GM23338 (cell line): Measurements from ENCODE around the gene TP53BP1. TPM values are rescaled to one million over a fixed set of nuclear protein-coding genes. Genes with fewer than 3 reads are reported as not detected.

ENCODE experiments used
- ATAC-seq: fragments of 200-7000 bp; cut with Tn5 transposase; 3 replicates; pipeline ENCODE4 v1.9.1; 2020
- DNase-seq: peaks from one replicate; pipeline ENCODE4 v3.0.0-alpha.2; 2015; ENCODE audit warnings: low spot score
- H2AFZ ChIP-seq: fragments of 200-600 bp; sonication (generic); 2 replicates; pipeline ENCODE4 v1.8.0; 2016; ENCODE audit warnings: antibody characterized with exemption, mild to moderate bottlenecking, moderate library complexity
- H3F3A ChIP-seq: fragments of 200-600 bp; sonication (generic); replicated peaks from 2 replicates; pipeline ENCODE4 v1.8.0; 2017; ENCODE audit warnings: antibody characterized with exemption, mixed run types, low read depth
- H3K27ac ChIP-seq: fragments of 200-600 bp; sonication (generic); 2 replicates; pipeline ENCODE4 v1.6.1; 2016; ENCODE audit warnings: low read depth
- H3K27me3 ChIP-seq: fragments of 200-600 bp; sonication (generic); 2 replicates; pipeline ENCODE4 v1.8.0; 2016; ENCODE audit warnings: mild to moderate bottlenecking, mixed run types, moderate library complexity; ENCODE audit not compliant: insufficient read depth
- H3K36me3 ChIP-seq: fragments of 200-600 bp; sonication (generic); 2 replicates; pipeline ENCODE4 v1.8.0; 2016; ENCODE audit warnings: mild to moderate bottlenecking; ENCODE audit not compliant: insufficient read depth
- H3K4me1 ChIP-seq: fragments of 200-600 bp; sonication (generic); 2 replicates; pipeline ENCODE4 v1.8.0; 2016; ENCODE audit warnings: mild to moderate bottlenecking, moderate library complexity; ENCODE audit not compliant: insufficient read depth
- H3K4me2 ChIP-seq: fragments of 200-600 bp; sonication (generic); 2 replicates; pipeline ENCODE4 v1.7.1; 2017; ENCODE audit warnings: mixed run types
- H3K4me3 ChIP-seq: fragments of 200-600 bp; sonication (generic); 2 replicates; pipeline ENCODE4 v1.6.1; 2016; ENCODE audit warnings: mixed run types
- H3K79me2 ChIP-seq: fragments of 200-600 bp; sonication (generic); replicated peaks from 2 replicates; pipeline ENCODE4 v1.8.0; 2017; ENCODE audit warnings: mild to moderate bottlenecking; ENCODE audit not compliant: insufficient read depth
- H3K9me2 ChIP-seq: fragments of 200-600 bp; sonication (generic); 2 replicates; pipeline ENCODE4 v1.8.0; 2017; ENCODE audit not compliant: insufficient read depth
- H4K20me1 ChIP-seq: fragments of 200-600 bp; sonication (generic); replicated peaks from 2 replicates; pipeline ENCODE4 v1.8.0; 2017; ENCODE audit warnings: mild to moderate bottlenecking; ENCODE audit not compliant: insufficient read depth
- H3K27ac Mint-ChIP-seq: 2 replicates; pipeline ENCODE4 v1.8.0; 2020; ENCODE audit warnings: inconsistent platforms, mild to moderate bottlenecking, moderate library complexity, mixed read lengths
- H3K27me3 Mint-ChIP-seq: 3 replicates; pipeline ENCODE4 v1.8.0; 2022; ENCODE audit warnings: low read depth, mild to moderate bottlenecking, moderate library complexity, mixed read lengths, inconsistent platforms; ENCODE audit not compliant: insufficient read depth, poor library complexity
- H3K36me3 Mint-ChIP-seq: 3 replicates; pipeline ENCODE4 v1.8.0; 2021; ENCODE audit warnings: low read depth, mild to moderate bottlenecking, inconsistent platforms, moderate library complexity, mixed read lengths
- H3K4me1 Mint-ChIP-seq: 3 replicates; pipeline ENCODE4 v1.8.0; 2020; ENCODE audit warnings: mild to moderate bottlenecking, inconsistent platforms, mixed read lengths
- H3K4me3 Mint-ChIP-seq: 3 replicates; pipeline ENCODE4 v1.8.0; 2021; ENCODE audit warnings: moderate library complexity, mild to moderate bottlenecking, inconsistent platforms, mixed read lengths
- H3K9me3 Mint-ChIP-seq: 3 replicates; pipeline ENCODE4 v1.8.0; 2020; ENCODE audit warnings: moderate library complexity, mild to moderate bottlenecking, inconsistent platforms, mixed read lengths
- CREB1 ChIP-seq: fragments of 250-450 bp; sonication (Bioruptor Pico); IDR thresholded peaks from 2 replicates; pipeline ENCODE4 v1.5.0; 2020; ENCODE audit warnings: low read depth, mild to moderate bottlenecking, moderate library complexity
- EZH2 ChIP-seq: fragments of 200-600 bp; sonication (generic); IDR thresholded peaks from one replicate; pipeline ENCODE4 v1.8.0; 2017; ENCODE audit warnings: antibody characterized with exemption, mild to moderate bottlenecking, low read depth; ENCODE audit not compliant: unreplicated experiment
- EZH2phosphoT487 ChIP-seq: fragments of 200-600 bp; sonication (generic); IDR thresholded peaks from one replicate; pipeline ENCODE4 v1.8.1; 2018; ENCODE audit warnings: antibody characterized with exemption; ENCODE audit not compliant: unreplicated experiment
- JUNB ChIP-seq: IDR thresholded peaks from one replicate; pipeline ENCODE4 v1.6.1; 2016; ENCODE audit warnings: antibody characterized with exemption; ENCODE audit not compliant: unreplicated experiment
- NANOG ChIP-seq: IDR thresholded peaks from 2 replicates; pipeline ENCODE4 v1.6.1; 2016; ENCODE audit warnings: antibody characterized with exemption, borderline replicate concordance
- POLR2AphosphoS5 ChIP-seq: IDR thresholded peaks from 2 replicates; pipeline ENCODE4 v1.6.1; 2016; ENCODE audit warnings: antibody characterized with exemption, low read depth
- STAT1 ChIP-seq: IDR thresholded peaks from one replicate; pipeline ENCODE4 v1.6.1; 2016; ENCODE audit warnings: antibody characterized with exemption; ENCODE audit not compliant: unreplicated experiment
- ZNF114 ChIP-seq: fragments of 250-450 bp; sonication (Bioruptor Pico); IDR thresholded peaks from 2 replicates; pipeline ENCODE4 v1.5.0; 2020; ENCODE audit warnings: mild to moderate bottlenecking, moderate library complexity
- ZNF331 ChIP-seq: fragments of 250-450 bp; sonication (Bioruptor Pico); IDR thresholded peaks from 2 replicates; pipeline ENCODE4 v1.5.0; 2020; ENCODE audit warnings: low read depth, mild to moderate bottlenecking, moderate library complexity
- polyA plus RNA-seq: library from polyadenylated mRNA; unstranded; fragments of >200 nt; fragmentation: Nextera tagmentation; extraction: Ambion mirVana; gene quantifications from 2 replicates; pipeline ENCODE4 v1.2.1, GENCODE V29; 2016
- total RNA-seq: library from RNA; depleted of rRNA; stranded (reverse); fragments of >200 nt; shearing (Covaris generic); gene quantifications from 2 replicates; pipeline ENCODE4 v1.2.3, GENCODE V29; 2014
- TF ChIP-seq, protein P1 (sequence below): fragments of 250-450 bp; sonication (Bioruptor Pico); IDR thresholded peaks from 2 replicates; pipeline ENCODE4 v1.5.0; 2020; ENCODE audit warnings: mild to moderate bottlenecking, moderate library complexity
- TF ChIP-seq, protein P2 (sequence below): IDR thresholded peaks from one replicate; pipeline ENCODE4 v1.6.1; 2018; ENCODE audit warnings: antibody characterized with exemption; ENCODE audit not compliant: unreplicated experiment
- TF ChIP-seq, protein P3 (sequence below), 2 experiments: fragments of 200-600 bp in 1 of 2; sonication (generic) in 1 of 2; conservative IDR thresholded peaks; 2 replicates each; pipeline versions ENCODE4 v1.5.1 to v1.6.1; 2016 to 2017; ENCODE audit warnings: antibody characterized with exemption in 2 of 2, low read depth in 2 of 2, mild to moderate bottlenecking in 2 of 2, moderate library complexity in 1 of 2
- TF ChIP-seq, protein P4 (sequence below): IDR thresholded peaks from 2 replicates; pipeline ENCODE4 v1.6.1; 2016; ENCODE audit warnings: antibody characterized with exemption

The TP53BP1 gene
- total and polyA plus RNA-seq, 2 experiments from 2014 or later: 17.7 to 81.3 TPM

DNA sequence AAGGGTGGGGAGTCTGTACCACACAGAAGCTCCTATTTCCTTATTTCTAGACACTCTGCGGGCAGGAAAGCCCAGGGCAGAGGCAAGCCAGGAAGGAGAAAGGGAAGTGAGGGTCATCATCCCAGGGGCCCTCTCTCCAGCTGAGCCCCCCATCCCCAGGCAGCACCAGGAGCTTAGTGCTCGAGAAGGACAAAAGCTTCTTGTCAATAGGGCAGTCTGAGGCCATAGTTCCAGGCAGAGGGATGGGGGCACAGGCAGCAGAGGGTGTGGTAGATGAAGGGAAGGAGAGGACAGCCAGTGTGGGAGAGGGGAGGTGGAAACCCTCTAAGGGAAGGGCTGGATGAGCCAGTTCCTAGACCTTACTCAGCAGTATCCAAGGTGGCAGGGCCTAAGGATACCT is 27.2 kb upstream of the TP53BP1 start:
- H3K27me3 Mint-ChIP-seq: peaks cover 50% of the 10 kb centered on the region
- Histone ChIP-seq H3K4me2 (no peak overlapping the region), H3K27me3 (peaks cover 46% of the 10 kb centered on the region), H4K20me1 (0 out of 2 replicates have a peak, but pooled peaks cover 2% of the 10 kb centered on the region), H3K36me3 (no peaks in the 10 kb centered on the region), H3K4me3 (no peak overlapping the region), H3K79me2 (no peaks in the 10 kb centered on the region), H3K27ac (no peak overlapping the region), H3K9me2 (no peaks in the 10 kb centered on the region), H2AFZ (no peak overlapping the region), H3K4me1 (peaks cover 25% of the 10 kb centered on the region), H3F3A (no peaks in the 10 kb centered on the region)
- TF ChIP-seq ZNF331 (CRISPR knock-in tag): no peak
- TF ChIP-seq, protein P1, sequence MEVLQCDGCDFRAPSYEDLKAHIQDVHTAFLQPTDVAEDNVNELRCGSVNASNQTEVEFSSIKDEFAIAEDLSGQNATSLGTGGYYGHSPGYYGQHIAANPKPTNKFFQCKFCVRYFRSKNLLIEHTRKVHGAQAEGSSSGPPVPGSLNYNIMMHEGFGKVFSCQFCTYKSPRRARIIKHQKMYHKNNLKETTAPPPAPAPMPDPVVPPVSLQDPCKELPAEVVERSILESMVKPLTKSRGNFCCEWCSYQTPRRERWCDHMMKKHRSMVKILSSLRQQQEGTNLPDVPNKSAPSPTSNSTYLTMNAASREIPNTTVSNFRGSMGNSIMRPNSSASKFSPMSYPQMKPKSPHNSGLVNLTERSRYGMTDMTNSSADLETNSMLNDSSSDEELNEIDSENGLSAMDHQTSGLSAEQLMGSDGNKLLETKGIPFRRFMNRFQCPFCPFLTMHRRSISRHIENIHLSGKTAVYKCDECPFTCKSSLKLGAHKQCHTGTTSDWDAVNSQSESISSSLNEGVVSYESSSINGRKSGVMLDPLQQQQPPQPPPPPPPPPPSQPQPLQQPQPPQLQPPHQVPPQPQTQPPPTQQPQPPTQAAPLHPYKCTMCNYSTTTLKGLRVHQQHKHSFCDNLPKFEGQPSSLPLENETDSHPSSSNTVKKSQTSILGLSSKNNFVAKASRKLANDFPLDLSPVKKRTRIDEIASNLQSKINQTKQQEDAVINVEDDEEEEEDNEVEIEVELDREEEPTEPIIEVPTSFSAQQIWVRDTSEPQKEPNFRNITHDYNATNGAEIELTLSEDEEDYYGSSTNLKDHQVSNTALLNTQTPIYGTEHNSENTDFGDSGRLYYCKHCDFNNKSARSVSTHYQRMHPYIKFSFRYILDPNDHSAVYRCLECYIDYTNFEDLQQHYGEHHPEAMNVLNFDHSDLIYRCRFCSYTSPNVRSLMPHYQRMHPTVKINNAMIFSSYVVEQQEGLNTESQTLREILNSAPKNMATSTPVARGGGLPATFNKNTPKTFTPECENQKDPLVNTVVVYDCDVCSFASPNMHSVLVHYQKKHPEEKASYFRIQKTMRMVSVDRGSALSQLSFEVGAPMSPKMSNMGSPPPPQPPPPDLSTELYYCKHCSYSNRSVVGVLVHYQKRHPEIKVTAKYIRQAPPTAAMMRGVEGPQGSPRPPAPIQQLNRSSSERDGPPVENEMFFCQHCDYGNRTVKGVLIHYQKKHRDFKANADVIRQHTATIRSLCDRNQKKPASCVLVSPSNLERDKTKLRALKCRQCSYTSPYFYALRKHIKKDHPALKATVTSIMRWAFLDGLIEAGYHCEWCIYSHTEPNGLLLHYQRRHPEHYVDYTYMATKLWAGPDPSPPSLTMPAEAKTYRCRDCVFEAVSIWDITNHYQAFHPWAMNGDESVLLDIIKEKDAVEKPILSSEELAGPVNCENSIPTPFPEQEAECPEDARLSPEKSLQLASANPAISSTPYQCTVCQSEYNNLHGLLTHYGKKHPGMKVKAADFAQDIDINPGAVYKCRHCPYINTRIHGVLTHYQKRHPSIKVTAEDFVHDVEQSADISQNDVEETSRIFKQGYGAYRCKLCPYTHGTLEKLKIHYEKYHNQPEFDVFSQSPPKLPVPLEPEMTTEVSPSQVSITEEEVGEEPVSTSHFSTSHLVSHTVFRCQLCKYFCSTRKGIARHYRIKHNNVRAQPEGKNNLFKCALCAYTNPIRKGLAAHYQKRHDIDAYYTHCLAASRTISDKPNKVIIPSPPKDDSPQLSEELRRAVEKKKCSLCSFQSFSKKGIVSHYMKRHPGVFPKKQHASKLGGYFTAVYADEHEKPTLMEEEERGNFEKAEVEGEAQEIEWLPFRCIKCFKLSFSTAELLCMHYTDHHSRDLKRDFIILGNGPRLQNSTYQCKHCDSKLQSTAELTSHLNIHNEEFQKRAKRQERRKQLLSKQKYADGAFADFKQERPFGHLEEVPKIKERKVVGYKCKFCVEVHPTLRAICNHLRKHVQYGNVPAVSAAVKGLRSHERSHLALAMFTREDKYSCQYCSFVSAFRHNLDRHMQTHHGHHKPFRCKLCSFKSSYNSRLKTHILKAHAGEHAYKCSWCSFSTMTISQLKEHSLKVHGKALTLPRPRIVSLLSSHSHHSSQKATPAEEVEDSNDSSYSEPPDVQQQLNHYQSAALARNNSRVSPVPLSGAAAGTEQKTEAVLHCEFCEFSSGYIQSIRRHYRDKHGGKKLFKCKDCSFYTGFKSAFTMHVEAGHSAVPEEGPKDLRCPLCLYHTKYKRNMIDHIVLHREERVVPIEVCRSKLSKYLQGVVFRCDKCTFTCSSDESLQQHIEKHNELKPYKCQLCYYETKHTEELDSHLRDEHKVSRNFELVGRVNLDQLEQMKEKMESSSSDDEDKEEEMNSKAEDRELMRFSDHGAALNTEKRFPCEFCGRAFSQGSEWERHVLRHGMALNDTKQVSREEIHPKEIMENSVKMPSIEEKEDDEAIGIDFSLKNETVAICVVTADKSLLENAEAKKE (CRISPR knock-in tag): no peak
- no peak for TF ChIP-seq ZNF114 (CRISPR knock-in tag)
- TF ChIP-seq, protein P2, sequence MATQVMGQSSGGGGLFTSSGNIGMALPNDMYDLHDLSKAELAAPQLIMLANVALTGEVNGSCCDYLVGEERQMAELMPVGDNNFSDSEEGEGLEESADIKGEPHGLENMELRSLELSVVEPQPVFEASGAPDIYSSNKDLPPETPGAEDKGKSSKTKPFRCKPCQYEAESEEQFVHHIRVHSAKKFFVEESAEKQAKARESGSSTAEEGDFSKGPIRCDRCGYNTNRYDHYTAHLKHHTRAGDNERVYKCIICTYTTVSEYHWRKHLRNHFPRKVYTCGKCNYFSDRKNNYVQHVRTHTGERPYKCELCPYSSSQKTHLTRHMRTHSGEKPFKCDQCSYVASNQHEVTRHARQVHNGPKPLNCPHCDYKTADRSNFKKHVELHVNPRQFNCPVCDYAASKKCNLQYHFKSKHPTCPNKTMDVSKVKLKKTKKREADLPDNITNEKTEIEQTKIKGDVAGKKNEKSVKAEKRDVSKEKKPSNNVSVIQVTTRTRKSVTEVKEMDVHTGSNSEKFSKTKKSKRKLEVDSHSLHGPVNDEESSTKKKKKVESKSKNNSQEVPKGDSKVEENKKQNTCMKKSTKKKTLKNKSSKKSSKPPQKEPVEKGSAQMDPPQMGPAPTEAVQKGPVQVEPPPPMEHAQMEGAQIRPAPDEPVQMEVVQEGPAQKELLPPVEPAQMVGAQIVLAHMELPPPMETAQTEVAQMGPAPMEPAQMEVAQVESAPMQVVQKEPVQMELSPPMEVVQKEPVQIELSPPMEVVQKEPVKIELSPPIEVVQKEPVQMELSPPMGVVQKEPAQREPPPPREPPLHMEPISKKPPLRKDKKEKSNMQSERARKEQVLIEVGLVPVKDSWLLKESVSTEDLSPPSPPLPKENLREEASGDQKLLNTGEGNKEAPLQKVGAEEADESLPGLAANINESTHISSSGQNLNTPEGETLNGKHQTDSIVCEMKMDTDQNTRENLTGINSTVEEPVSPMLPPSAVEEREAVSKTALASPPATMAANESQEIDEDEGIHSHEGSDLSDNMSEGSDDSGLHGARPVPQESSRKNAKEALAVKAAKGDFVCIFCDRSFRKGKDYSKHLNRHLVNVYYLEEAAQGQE: no peak
- TF ChIP-seq JUNB: no peak
- TF ChIP-seq, protein P3, sequence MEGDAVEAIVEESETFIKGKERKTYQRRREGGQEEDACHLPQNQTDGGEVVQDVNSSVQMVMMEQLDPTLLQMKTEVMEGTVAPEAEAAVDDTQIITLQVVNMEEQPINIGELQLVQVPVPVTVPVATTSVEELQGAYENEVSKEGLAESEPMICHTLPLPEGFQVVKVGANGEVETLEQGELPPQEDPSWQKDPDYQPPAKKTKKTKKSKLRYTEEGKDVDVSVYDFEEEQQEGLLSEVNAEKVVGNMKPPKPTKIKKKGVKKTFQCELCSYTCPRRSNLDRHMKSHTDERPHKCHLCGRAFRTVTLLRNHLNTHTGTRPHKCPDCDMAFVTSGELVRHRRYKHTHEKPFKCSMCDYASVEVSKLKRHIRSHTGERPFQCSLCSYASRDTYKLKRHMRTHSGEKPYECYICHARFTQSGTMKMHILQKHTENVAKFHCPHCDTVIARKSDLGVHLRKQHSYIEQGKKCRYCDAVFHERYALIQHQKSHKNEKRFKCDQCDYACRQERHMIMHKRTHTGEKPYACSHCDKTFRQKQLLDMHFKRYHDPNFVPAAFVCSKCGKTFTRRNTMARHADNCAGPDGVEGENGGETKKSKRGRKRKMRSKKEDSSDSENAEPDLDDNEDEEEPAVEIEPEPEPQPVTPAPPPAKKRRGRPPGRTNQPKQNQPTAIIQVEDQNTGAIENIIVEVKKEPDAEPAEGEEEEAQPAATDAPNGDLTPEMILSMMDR (conservative IDR thresholded peaks at IDR 0.05; ENCODE audit: low read depth in 2 of 2): no peak
- TF ChIP-seq, protein P4, sequence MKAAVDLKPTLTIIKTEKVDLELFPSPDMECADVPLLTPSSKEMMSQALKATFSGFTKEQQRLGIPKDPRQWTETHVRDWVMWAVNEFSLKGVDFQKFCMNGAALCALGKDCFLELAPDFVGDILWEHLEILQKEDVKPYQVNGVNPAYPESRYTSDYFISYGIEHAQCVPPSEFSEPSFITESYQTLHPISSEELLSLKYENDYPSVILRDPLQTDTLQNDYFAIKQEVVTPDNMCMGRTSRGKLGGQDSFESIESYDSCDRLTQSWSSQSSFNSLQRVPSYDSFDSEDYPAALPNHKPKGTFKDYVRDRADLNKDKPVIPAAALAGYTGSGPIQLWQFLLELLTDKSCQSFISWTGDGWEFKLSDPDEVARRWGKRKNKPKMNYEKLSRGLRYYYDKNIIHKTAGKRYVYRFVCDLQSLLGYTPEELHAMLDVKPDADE: no peak
- no peak for TF ChIP-seq EZH2phosphoT487
- TF ChIP-seq POLR2AphosphoS5: no peak
- no peak for TF ChIP-seq EZH2
- no peak for TF ChIP-seq CREB1 (CRISPR knock-in tag)
- TF ChIP-seq STAT1: no peak
- TF ChIP-seq NANOG: no peak
- DNase-seq: no peak
- peaks cover 43% of the 10 kb centered on the region for H3K36me3 Mint-ChIP-seq
- no peak for ATAC-seq
- H3K9me3 Mint-ChIP-seq: peaks cover 17% of the 10 kb centered on the region
- no peak overlapping the region for H3K27ac Mint-ChIP-seq
- no peak overlapping the region for H3K4me3 Mint-ChIP-seq
- H3K4me1 Mint-ChIP-seq: peaks cover 40% of the 10 kb centered on the region
